GM06990 (cell line): ENCODE data around the gene SF3A1.

ENCODE experiments used
- DNase-seq: peaks from one replicate; pipeline ENCODE4 v3.0.0-alpha.2; 2011; ENCODE audit not compliant: insufficient read length; ENCODE audit errors: extremely low read depth
- H3K27me3 ChIP-seq: replicated peaks from 2 replicates; pipeline ENCODE4 v1.6.0; 2011; ENCODE audit warnings: low read length; ENCODE audit not compliant: control insufficient read depth, insufficient read depth
- H3K36me3 ChIP-seq: 2 replicates; pipeline ENCODE4 v1.5.1; 2011; ENCODE audit warnings: low read length; ENCODE audit not compliant: control insufficient read depth, insufficient read depth
- H3K4me3 ChIP-seq: replicated peaks from 2 replicates; pipeline ENCODE4 v1.5.1; 2011; ENCODE audit warnings: low read depth, mild to moderate bottlenecking, control low read depth, low read length
- CTCF ChIP-seq: IDR thresholded peaks from 2 replicates; pipeline ENCODE4 v1.5.1; 2011; ENCODE audit warnings: low read length, control low read depth, mild to moderate bottlenecking, inconsistent platforms; ENCODE audit not compliant: insufficient read depth, poor library complexity, severe bottlenecking

Gene SF3A1

GRCh38 chr22:30288419-30289140 is 68.1 kb downstream of the SF3A1 start:
- H3K4me3 ChIP-seq, result peak overlapping the region; percentile 75
- DNase-seq, result no peak
- H3K27me3 ChIP-seq, result no peaks in the 10 kb centered on the region
- TF ChIP-seq CTCF, result no peak
- H3K36me3 ChIP-seq, result peaks cover 18% of the 10 kb centered on the region

GRCh38 chr22:30287648-30288418 is 68.9 kb downstream of the SF3A1 start:
- peak overlapping the region; percentile 75 for H3K4me3 ChIP-seq
- peak; percentile 73 for TF ChIP-seq CTCF
- H3K36me3 ChIP-seq, result peaks cover 11% of the 10 kb centered on the region
- no peaks in the 10 kb centered on the region for H3K27me3 ChIP-seq
- peak; percentile 77 for DNase-seq

GRCh38 chr22:30286813-30287647 is 69.7 kb downstream of the SF3A1 start:
- H3K27me3 ChIP-seq, result no peaks in the 10 kb centered on the region
- peaks cover 4% of the 10 kb centered on the region for H3K36me3 ChIP-seq
- no peak overlapping the region for H3K4me3 ChIP-seq
- peak; percentile 96 for TF ChIP-seq CTCF
- peak; percentile 79 for DNase-seq

GRCh38 chr22:30286331-30286730 is 70.4 kb downstream of the SF3A1 start:
- H3K36me3 ChIP-seq, result peaks cover 3% of the 10 kb centered on the region
- no peak for TF ChIP-seq CTCF
- no peak for DNase-seq
- no peak overlapping the region for H3K4me3 ChIP-seq
- no peaks in the 10 kb centered on the region for H3K27me3 ChIP-seq

- Histone ChIP-seq H3K36me3 (no peaks in the 10 kb centered on the region), H3K4me3 (no peak overlapping the region), H3K27me3 (no peaks in the 10 kb centered on the region)
- DNase-seq, result no peak
- TF ChIP-seq CTCF, result no peak
These were observed 70.9 kb downstream of the SF3A1 start for GRCh38 chr22:30285846-30286200.
